SU-DHL-6 (cell line): ENCODE data around the gene SEC61A2.

Source experiments
- EZH2phosphoT487 ChIP-seq: fragments of 200-600 bp; sonication (generic), shearing (Covaris generic); conservative IDR thresholded peaks from 2 replicates; pipeline ENCODE4 v1.6.1; 2018; ENCODE audit warnings: mild to moderate bottlenecking, antibody characterized with exemption, low read length, moderate library complexity, mixed read lengths
- TF ChIP-seq, protein P1 (sequence below): fragments of 200-600 bp; sonication (generic); IDR thresholded peaks from one replicate; pipeline ENCODE4 v1.5.1; 2017; ENCODE audit warnings: antibody characterized with exemption, mild to moderate bottlenecking, low read length, moderate library complexity; ENCODE audit not compliant: insufficient read depth, poor library complexity, severe bottlenecking

DNA sequence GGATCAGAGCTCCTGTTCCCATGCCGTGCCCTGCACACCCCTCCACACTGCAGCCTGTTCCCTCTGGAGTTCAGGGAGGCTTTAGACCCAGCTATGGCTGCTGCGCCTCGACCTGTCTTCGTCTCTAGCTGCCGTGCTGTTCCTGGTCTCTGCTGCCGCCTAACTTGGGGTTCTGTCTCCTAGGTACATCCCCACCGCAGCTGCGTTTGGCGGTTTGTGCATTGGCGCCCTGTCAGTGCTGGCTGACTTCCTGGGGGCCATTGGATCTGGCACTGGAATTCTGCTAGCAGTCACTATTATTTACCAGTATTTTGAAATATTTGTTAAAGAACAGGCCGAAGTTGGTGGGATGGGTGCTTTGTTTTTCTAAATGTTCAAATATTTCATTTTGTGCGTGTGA is 34.6 kb downstream of the SEC61A2 start:
- TF ChIP-seq, protein P1, sequence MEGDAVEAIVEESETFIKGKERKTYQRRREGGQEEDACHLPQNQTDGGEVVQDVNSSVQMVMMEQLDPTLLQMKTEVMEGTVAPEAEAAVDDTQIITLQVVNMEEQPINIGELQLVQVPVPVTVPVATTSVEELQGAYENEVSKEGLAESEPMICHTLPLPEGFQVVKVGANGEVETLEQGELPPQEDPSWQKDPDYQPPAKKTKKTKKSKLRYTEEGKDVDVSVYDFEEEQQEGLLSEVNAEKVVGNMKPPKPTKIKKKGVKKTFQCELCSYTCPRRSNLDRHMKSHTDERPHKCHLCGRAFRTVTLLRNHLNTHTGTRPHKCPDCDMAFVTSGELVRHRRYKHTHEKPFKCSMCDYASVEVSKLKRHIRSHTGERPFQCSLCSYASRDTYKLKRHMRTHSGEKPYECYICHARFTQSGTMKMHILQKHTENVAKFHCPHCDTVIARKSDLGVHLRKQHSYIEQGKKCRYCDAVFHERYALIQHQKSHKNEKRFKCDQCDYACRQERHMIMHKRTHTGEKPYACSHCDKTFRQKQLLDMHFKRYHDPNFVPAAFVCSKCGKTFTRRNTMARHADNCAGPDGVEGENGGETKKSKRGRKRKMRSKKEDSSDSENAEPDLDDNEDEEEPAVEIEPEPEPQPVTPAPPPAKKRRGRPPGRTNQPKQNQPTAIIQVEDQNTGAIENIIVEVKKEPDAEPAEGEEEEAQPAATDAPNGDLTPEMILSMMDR = no peak
- no peak for TF ChIP-seq EZH2phosphoT487
